GM23338 (cell line): ENCODE data around the gene ELAVL2. TPM values are rescaled to one million over a fixed set of nuclear protein-coding genes. Genes with fewer than 3 reads are reported as not detected.

ENCODE experiments used
- ATAC-seq: fragments of 200-7000 bp; cut with Tn5 transposase; 3 replicates; pipeline ENCODE4 v1.9.1; 2020
- DNase-seq: peaks from one replicate; pipeline ENCODE4 v3.0.0-alpha.2; 2015; ENCODE audit warnings: low spot score
- H2AFZ ChIP-seq: fragments of 200-600 bp; sonication (generic); 2 replicates; pipeline ENCODE4 v1.8.0; 2016; ENCODE audit warnings: antibody characterized with exemption, mild to moderate bottlenecking, moderate library complexity
- H3F3A ChIP-seq: fragments of 200-600 bp; sonication (generic); replicated peaks from 2 replicates; pipeline ENCODE4 v1.8.0; 2017; ENCODE audit warnings: antibody characterized with exemption, mixed run types, low read depth
- H3K27ac ChIP-seq: fragments of 200-600 bp; sonication (generic); 2 replicates; pipeline ENCODE4 v1.6.1; 2016; ENCODE audit warnings: low read depth
- H3K27me3 ChIP-seq: fragments of 200-600 bp; sonication (generic); 2 replicates; pipeline ENCODE4 v1.8.0; 2016; ENCODE audit warnings: mild to moderate bottlenecking, mixed run types, moderate library complexity; ENCODE audit not compliant: insufficient read depth
- H3K36me3 ChIP-seq: fragments of 200-600 bp; sonication (generic); 2 replicates; pipeline ENCODE4 v1.8.0; 2016; ENCODE audit warnings: mild to moderate bottlenecking; ENCODE audit not compliant: insufficient read depth
- H3K4me1 ChIP-seq: fragments of 200-600 bp; sonication (generic); 2 replicates; pipeline ENCODE4 v1.8.0; 2016; ENCODE audit warnings: mild to moderate bottlenecking, moderate library complexity; ENCODE audit not compliant: insufficient read depth
- H3K4me2 ChIP-seq: fragments of 200-600 bp; sonication (generic); 2 replicates; pipeline ENCODE4 v1.7.1; 2017; ENCODE audit warnings: mixed run types
- H3K4me3 ChIP-seq: fragments of 200-600 bp; sonication (generic); 2 replicates; pipeline ENCODE4 v1.6.1; 2016; ENCODE audit warnings: mixed run types
- H3K79me2 ChIP-seq: fragments of 200-600 bp; sonication (generic); replicated peaks from 2 replicates; pipeline ENCODE4 v1.8.0; 2017; ENCODE audit warnings: mild to moderate bottlenecking; ENCODE audit not compliant: insufficient read depth
- H3K9me2 ChIP-seq: fragments of 200-600 bp; sonication (generic); 2 replicates; pipeline ENCODE4 v1.8.0; 2017; ENCODE audit not compliant: insufficient read depth
- H4K20me1 ChIP-seq: fragments of 200-600 bp; sonication (generic); replicated peaks from 2 replicates; pipeline ENCODE4 v1.8.0; 2017; ENCODE audit warnings: mild to moderate bottlenecking; ENCODE audit not compliant: insufficient read depth
- H3K27ac Mint-ChIP-seq: 2 replicates; pipeline ENCODE4 v1.8.0; 2020; ENCODE audit warnings: inconsistent platforms, mild to moderate bottlenecking, moderate library complexity, mixed read lengths
- H3K27me3 Mint-ChIP-seq: 3 replicates; pipeline ENCODE4 v1.8.0; 2022; ENCODE audit warnings: low read depth, mild to moderate bottlenecking, moderate library complexity, mixed read lengths, inconsistent platforms; ENCODE audit not compliant: insufficient read depth, poor library complexity
- H3K36me3 Mint-ChIP-seq: 3 replicates; pipeline ENCODE4 v1.8.0; 2021; ENCODE audit warnings: low read depth, mild to moderate bottlenecking, inconsistent platforms, moderate library complexity, mixed read lengths
- H3K4me1 Mint-ChIP-seq: 3 replicates; pipeline ENCODE4 v1.8.0; 2020; ENCODE audit warnings: mild to moderate bottlenecking, inconsistent platforms, mixed read lengths
- H3K4me3 Mint-ChIP-seq: 3 replicates; pipeline ENCODE4 v1.8.0; 2021; ENCODE audit warnings: moderate library complexity, mild to moderate bottlenecking, inconsistent platforms, mixed read lengths
- H3K9me3 Mint-ChIP-seq: 3 replicates; pipeline ENCODE4 v1.8.0; 2020; ENCODE audit warnings: moderate library complexity, mild to moderate bottlenecking, inconsistent platforms, mixed read lengths
- CREB1 ChIP-seq: fragments of 250-450 bp; sonication (Bioruptor Pico); IDR thresholded peaks from 2 replicates; pipeline ENCODE4 v1.5.0; 2020; ENCODE audit warnings: low read depth, mild to moderate bottlenecking, moderate library complexity
- EZH2phosphoT487 ChIP-seq: fragments of 200-600 bp; sonication (generic); IDR thresholded peaks from one replicate; pipeline ENCODE4 v1.8.1; 2018; ENCODE audit warnings: antibody characterized with exemption; ENCODE audit not compliant: unreplicated experiment
- JUNB ChIP-seq: IDR thresholded peaks from one replicate; pipeline ENCODE4 v1.6.1; 2016; ENCODE audit warnings: antibody characterized with exemption; ENCODE audit not compliant: unreplicated experiment
- polyA plus RNA-seq: library from polyadenylated mRNA; unstranded; fragments of >200 nt; fragmentation: Nextera tagmentation; extraction: Ambion mirVana; gene quantifications from 2 replicates; pipeline ENCODE4 v1.2.1, GENCODE V29; 2016
- total RNA-seq: library from RNA; depleted of rRNA; stranded (reverse); fragments of >200 nt; shearing (Covaris generic); gene quantifications from 2 replicates; pipeline ENCODE4 v1.2.3, GENCODE V29; 2014
- TF ChIP-seq, protein P1 (sequence below): fragments of 250-450 bp; sonication (Bioruptor Pico); IDR thresholded peaks from 2 replicates; pipeline ENCODE4 v1.5.0; 2020; ENCODE audit warnings: mild to moderate bottlenecking, moderate library complexity
- TF ChIP-seq, protein P2 (sequence below): IDR thresholded peaks from one replicate; pipeline ENCODE4 v1.6.1; 2018; ENCODE audit warnings: antibody characterized with exemption; ENCODE audit not compliant: unreplicated experiment

The ELAVL2 gene
- total and polyA plus RNA-seq, 2 experiments from 2014 or later, result 18.6 to 42.4 TPM

DNA sequence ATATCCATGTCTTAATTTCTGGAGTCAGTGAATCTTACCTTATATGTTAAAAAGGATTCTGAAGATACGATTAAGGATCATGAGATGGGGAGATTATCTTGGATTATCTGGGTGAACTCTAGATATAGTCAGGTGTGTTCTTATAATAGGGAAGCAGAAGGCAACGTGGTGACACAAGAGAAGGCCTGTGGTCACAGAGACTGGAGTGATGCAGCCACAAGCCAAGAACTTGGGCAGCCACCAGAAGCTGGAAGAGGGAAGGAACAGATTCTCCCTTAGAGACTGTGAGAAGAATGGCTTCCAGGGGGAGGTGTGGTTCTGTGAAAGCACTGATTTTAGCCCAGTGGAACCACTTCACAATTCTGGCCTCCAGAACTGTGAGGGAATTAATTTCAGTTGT, 177.4 kb downstream of the ELAVL2 start (continued):
- TF ChIP-seq, protein P1, sequence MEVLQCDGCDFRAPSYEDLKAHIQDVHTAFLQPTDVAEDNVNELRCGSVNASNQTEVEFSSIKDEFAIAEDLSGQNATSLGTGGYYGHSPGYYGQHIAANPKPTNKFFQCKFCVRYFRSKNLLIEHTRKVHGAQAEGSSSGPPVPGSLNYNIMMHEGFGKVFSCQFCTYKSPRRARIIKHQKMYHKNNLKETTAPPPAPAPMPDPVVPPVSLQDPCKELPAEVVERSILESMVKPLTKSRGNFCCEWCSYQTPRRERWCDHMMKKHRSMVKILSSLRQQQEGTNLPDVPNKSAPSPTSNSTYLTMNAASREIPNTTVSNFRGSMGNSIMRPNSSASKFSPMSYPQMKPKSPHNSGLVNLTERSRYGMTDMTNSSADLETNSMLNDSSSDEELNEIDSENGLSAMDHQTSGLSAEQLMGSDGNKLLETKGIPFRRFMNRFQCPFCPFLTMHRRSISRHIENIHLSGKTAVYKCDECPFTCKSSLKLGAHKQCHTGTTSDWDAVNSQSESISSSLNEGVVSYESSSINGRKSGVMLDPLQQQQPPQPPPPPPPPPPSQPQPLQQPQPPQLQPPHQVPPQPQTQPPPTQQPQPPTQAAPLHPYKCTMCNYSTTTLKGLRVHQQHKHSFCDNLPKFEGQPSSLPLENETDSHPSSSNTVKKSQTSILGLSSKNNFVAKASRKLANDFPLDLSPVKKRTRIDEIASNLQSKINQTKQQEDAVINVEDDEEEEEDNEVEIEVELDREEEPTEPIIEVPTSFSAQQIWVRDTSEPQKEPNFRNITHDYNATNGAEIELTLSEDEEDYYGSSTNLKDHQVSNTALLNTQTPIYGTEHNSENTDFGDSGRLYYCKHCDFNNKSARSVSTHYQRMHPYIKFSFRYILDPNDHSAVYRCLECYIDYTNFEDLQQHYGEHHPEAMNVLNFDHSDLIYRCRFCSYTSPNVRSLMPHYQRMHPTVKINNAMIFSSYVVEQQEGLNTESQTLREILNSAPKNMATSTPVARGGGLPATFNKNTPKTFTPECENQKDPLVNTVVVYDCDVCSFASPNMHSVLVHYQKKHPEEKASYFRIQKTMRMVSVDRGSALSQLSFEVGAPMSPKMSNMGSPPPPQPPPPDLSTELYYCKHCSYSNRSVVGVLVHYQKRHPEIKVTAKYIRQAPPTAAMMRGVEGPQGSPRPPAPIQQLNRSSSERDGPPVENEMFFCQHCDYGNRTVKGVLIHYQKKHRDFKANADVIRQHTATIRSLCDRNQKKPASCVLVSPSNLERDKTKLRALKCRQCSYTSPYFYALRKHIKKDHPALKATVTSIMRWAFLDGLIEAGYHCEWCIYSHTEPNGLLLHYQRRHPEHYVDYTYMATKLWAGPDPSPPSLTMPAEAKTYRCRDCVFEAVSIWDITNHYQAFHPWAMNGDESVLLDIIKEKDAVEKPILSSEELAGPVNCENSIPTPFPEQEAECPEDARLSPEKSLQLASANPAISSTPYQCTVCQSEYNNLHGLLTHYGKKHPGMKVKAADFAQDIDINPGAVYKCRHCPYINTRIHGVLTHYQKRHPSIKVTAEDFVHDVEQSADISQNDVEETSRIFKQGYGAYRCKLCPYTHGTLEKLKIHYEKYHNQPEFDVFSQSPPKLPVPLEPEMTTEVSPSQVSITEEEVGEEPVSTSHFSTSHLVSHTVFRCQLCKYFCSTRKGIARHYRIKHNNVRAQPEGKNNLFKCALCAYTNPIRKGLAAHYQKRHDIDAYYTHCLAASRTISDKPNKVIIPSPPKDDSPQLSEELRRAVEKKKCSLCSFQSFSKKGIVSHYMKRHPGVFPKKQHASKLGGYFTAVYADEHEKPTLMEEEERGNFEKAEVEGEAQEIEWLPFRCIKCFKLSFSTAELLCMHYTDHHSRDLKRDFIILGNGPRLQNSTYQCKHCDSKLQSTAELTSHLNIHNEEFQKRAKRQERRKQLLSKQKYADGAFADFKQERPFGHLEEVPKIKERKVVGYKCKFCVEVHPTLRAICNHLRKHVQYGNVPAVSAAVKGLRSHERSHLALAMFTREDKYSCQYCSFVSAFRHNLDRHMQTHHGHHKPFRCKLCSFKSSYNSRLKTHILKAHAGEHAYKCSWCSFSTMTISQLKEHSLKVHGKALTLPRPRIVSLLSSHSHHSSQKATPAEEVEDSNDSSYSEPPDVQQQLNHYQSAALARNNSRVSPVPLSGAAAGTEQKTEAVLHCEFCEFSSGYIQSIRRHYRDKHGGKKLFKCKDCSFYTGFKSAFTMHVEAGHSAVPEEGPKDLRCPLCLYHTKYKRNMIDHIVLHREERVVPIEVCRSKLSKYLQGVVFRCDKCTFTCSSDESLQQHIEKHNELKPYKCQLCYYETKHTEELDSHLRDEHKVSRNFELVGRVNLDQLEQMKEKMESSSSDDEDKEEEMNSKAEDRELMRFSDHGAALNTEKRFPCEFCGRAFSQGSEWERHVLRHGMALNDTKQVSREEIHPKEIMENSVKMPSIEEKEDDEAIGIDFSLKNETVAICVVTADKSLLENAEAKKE, result no peak
- TF ChIP-seq, protein P2, sequence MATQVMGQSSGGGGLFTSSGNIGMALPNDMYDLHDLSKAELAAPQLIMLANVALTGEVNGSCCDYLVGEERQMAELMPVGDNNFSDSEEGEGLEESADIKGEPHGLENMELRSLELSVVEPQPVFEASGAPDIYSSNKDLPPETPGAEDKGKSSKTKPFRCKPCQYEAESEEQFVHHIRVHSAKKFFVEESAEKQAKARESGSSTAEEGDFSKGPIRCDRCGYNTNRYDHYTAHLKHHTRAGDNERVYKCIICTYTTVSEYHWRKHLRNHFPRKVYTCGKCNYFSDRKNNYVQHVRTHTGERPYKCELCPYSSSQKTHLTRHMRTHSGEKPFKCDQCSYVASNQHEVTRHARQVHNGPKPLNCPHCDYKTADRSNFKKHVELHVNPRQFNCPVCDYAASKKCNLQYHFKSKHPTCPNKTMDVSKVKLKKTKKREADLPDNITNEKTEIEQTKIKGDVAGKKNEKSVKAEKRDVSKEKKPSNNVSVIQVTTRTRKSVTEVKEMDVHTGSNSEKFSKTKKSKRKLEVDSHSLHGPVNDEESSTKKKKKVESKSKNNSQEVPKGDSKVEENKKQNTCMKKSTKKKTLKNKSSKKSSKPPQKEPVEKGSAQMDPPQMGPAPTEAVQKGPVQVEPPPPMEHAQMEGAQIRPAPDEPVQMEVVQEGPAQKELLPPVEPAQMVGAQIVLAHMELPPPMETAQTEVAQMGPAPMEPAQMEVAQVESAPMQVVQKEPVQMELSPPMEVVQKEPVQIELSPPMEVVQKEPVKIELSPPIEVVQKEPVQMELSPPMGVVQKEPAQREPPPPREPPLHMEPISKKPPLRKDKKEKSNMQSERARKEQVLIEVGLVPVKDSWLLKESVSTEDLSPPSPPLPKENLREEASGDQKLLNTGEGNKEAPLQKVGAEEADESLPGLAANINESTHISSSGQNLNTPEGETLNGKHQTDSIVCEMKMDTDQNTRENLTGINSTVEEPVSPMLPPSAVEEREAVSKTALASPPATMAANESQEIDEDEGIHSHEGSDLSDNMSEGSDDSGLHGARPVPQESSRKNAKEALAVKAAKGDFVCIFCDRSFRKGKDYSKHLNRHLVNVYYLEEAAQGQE, result no peak

DNA sequence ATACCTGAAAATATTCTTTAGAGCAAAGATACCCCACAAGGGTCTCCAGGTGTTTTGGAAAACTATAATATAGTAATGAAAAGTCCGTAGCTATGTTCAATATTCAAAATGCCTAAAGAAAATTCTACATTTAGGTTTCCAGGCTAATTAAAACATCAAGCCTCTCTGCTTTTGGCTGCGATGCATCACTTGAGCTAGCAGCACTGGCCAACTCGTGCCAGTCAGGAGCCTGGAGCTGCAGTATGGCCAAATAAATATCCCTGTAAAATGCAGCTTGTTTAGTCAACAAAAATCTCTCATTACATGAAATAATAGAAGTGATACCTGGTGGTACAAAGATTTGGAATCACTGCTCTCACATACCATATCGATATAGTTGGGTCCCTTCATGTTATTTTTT, 181.1 kb downstream of the ELAVL2 start:
- ATAC-seq (no peak), DNase-seq (no peak)
- H3K4me1 ChIP-seq, result no peaks in the 10 kb centered on the region
- H3K36me3 ChIP-seq, result peaks cover 31% of the 10 kb centered on the region; the same call in 1 of the 2 replicates
- H2AFZ ChIP-seq, result no peak overlapping the region
- H3K27me3 ChIP-seq, result no peaks in the 10 kb centered on the region
- H4K20me1 ChIP-seq, result peaks cover 9% of the 10 kb centered on the region; the same call in 1 of the 2 replicates
- H3K36me3 Mint-ChIP-seq, result peaks cover 61% of the 10 kb centered on the region
- no peaks in the 10 kb centered on the region for H3K9me2 ChIP-seq
- no peaks in the 10 kb centered on the region for H3F3A ChIP-seq
- H3K9me3 Mint-ChIP-seq, result no peaks in the 10 kb centered on the region
- H3K27ac Mint-ChIP-seq, result no peak overlapping the region
- no peaks in the 10 kb centered on the region for H3K4me1 Mint-ChIP-seq
- H3K27me3 Mint-ChIP-seq, result peaks cover 2% of the 10 kb centered on the region
- H3K4me3 Mint-ChIP-seq, result no peak overlapping the region
- no peak overlapping the region for H3K4me2 ChIP-seq
- no peak overlapping the region for H3K4me3 ChIP-seq
- H3K79me2 ChIP-seq, result no peaks in the 10 kb centered on the region
- H3K27ac ChIP-seq, result no peak overlapping the region
- TF ChIP-seq JUNB, result no peak
- TF ChIP-seq EZH2phosphoT487, result no peak
- TF ChIP-seq, protein P1, result no peak
- no peak for TF ChIP-seq CREB1 (CRISPR knock-in tag)
